22Rv1 (cell line): Measurements from ENCODE around the gene NFXL1.
A peak's percentile ranks its signal among the peaks of the same experiment; 100 is the strongest.
"Not testable (repeated sequence)": the region's sequence is repeated elsewhere in the genome, so short reads cannot be mapped to it uniquely, and the experiment has no call there.

Experiments
- H3K27ac ChIP-seq: fragments of 450-650 bp; 2 replicates; pipeline ENCODE4 v1.5.1; 2017
- ZFX ChIP-seq: fragments of 450-650 bp; IDR thresholded peaks from 2 replicates; pipeline ENCODE4 v1.6.1; 2017; ENCODE audit warnings: antibody characterized with exemption, borderline replicate concordance
- TF ChIP-seq, protein P1 (sequence below): fragments of 450-650 bp; IDR thresholded peaks from 2 replicates; pipeline ENCODE4 v1.5.1; 2017; ENCODE audit warnings: mild to moderate bottlenecking

Gene NFXL1

DNA sequence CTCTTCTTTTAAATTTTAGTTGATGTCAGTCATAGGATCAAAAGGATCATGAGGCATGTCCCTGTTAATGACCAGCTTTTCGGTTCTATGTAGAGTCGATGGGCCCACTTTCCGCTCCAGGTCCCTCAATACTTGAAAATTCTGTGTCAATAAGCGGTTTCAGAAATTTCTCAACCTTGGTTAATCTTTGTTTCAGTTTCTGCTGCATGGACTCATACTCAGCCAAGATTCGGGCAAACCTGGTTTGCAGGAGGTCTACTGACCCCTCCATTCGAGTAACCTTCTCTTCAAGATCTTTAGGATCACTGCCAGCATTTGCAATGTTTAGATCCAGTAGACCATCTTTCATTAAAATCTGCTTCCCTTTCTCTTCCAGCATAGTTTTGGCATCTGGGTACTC is 22.0 kb upstream of the NFXL1 start:
- H3K27ac ChIP-seq, result no peak overlapping the region
- no peak for TF ChIP-seq ZFX

DNA sequence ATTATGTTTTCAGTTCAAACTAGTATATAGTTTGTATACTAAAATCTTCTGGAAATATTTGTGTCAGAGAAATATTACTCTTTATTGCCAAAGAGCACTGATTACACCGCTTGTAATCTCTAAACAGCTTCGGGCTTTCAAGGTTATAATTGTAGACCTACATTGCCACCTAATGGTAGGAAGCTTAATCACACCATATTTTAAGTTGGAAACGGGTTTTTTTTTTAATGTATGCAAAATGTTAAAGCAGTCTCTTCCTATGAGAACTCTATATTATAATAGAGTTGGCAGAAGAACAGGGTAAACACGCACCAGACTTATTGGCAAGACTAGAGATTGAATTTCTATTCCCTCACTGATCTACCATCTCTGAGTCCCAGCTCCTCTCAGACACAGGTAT is 19.5 kb upstream of the NFXL1 start:
- H3K27ac ChIP-seq, result no peak overlapping the region
- TF ChIP-seq, protein P1, sequence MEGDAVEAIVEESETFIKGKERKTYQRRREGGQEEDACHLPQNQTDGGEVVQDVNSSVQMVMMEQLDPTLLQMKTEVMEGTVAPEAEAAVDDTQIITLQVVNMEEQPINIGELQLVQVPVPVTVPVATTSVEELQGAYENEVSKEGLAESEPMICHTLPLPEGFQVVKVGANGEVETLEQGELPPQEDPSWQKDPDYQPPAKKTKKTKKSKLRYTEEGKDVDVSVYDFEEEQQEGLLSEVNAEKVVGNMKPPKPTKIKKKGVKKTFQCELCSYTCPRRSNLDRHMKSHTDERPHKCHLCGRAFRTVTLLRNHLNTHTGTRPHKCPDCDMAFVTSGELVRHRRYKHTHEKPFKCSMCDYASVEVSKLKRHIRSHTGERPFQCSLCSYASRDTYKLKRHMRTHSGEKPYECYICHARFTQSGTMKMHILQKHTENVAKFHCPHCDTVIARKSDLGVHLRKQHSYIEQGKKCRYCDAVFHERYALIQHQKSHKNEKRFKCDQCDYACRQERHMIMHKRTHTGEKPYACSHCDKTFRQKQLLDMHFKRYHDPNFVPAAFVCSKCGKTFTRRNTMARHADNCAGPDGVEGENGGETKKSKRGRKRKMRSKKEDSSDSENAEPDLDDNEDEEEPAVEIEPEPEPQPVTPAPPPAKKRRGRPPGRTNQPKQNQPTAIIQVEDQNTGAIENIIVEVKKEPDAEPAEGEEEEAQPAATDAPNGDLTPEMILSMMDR, result peak; percentile 71
- no peak for TF ChIP-seq ZFX

DNA sequence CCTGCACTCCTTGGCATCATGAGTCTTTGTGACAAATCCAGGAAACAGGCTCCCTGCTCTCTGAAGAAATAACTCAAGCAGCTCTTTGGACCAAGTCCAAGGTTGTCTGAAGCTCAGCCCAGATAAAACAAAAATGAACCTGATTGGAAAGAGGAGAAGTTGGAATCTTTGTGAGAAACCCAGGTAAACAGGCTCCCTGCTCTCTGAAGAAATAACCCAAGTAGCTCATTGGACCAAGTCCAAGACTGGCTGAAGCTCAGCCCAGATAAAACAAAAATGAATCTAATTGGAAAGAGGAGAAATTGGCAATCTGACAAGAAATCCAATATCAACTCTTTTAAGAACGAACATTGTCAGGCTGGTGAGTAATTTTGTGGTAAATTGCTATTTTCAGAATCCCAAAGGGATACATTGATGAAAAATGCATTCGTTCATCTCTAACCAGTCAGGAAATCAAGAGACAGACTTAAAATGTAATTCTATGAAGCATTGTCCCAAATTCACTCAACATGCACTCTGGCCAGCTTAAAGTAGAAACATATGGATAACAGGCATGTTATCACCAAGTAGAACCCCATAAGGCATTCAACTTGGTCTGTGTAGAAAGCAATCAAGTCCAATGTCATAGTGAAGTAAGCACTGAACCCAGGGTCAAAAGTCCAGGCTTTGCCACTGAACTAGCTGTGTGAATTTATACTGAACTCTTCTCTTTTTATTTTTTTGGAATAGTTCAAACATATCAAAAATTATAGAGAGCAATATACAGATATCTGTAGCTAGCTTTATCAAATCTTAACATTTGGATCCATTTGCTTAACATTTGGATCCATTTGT is 16.8 kb upstream of the NFXL1 start:
- no peak overlapping the region for H3K27ac ChIP-seq
- TF ChIP-seq ZFX, result no peak
- TF ChIP-seq, protein P1, result no peak

DNA sequence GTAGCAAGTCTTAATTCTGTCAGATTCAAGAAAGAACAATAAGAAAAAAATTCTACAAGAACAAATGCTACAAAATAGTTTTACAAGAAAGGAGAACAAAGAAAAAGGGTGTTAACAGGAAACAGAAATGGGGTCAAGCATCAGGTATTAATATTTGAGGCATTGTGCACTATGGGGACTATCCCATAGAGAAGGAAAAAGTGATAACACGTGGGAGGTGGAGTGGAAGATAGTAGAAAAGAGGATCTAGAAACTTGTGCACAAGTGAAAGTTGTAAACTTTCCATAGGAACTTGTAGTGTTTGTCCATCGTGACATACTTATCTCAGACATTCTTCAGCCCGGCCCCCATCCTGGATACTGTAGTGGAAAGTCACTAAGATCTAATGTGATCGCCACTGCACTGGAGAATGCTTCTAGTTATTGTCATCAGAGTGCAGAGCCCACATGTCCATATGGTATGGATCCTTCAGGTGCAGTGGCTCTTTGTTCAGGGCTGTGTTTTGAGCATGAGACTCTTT is 15.4 kb upstream of the NFXL1 start:
- TF ChIP-seq ZFX, result no peak
- H3K27ac ChIP-seq, result no peak overlapping the region

DNA sequence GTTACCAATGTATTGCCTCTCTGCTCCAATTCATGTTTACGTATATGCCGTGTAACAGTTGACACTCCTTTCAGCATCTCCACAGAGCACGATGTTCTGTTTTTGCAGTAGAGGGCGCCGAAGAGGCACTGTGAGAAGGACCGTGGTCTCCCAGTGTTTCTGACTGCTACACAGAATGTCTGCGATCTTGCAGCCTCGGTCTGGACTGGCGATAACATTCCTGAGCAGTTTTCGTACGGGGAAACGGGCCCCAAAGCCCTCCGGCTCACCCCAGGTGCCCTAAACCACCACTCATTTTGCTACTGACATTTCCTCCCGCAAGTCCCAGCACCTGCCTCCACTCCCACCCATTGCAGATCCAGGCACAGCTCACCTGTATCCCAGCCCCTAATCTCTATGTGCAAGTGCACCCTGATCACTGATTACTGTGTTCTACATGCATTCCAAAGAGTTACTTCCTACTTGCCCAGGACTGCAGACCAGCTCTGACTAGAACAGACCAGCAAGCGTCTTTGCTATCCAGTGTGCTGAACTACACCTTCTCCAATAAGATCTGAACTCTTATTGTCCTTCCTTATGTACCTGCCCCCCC is 12.4 kb upstream of the NFXL1 start:
- no peak overlapping the region for H3K27ac ChIP-seq
- TF ChIP-seq, protein P1, result peak; percentile 92
- TF ChIP-seq ZFX, result no peak

DNA sequence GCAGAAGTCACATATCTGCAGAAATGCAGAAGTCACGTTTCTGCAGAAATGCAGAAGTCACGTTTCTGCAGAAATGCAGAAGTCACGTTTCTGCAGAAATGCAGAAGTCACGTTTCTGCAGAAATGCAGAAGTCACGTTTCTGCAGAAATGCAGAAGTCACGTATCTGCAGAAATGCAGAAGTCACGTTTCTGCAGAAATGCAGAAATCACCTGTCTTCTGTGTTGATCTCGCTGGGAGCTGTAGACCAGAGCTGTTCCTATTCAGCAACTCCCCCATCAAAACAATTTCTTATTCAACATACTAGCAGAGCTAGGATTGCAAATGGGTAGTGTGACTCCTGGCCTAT is 8.9 kb upstream of the NFXL1 start:
- not testable (repeated sequence) for H3K27ac ChIP-seq

DNA sequence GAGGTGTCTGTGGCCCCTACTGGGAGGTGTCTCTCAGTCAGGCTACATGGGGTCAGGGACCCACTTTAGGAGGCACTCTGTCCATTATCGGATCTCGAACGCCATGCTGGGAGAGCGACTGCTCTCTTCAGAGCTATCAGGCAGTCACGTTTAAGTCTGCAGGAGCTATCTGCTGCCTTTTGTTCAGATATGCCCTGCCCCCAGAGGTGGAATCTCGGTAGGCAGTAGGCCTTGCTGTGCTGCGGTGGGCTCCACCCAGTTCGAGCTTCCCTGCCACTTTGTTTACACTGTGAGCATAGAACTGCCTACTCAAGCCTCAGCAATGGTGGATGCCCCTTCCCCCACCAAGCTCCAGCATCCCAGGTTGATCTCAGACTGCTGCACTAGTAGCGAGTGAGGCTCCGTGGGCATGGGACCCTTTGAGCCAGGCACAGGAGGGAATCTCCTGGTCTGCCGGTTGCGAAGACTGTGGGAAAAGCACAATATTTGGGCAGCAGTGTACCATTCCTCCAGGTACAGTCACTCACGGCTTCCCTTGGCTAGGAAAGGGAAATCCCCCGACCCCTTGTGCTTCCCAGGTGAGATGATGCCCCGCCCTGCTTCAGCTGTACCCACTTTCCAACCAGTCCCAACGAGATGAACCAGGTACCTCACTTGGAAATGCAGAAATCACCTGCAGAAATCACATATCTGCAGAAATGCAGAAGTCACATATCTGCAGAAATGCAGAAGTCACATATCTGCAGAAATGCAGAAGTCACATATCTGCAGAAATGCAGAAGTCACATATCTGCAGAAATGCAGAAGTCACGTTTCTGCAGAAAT is 8.3 kb upstream of the NFXL1 start:
- not testable (repeated sequence) for H3K27ac ChIP-seq

DNA sequence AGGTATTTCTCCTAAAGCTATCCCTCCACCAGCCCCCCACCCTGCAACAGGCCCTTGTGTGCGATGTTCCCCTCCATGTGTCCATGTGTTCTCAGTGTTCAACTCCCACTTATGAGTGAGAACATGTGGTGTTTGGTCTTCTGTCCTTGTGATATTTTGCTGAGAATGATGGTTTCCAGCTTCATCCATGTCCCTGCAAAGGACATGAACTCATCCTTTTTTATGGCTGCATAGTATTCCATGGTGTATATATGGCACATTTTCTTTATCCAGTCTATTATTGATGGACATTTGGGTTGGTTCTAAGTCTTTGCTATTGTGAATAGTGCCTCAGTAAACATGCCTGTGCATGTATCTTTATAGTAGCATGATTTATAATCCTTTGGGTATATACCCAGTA is 2.8 kb upstream of the NFXL1 start:
- H3K27ac ChIP-seq, result not testable (repeated sequence)

DNA sequence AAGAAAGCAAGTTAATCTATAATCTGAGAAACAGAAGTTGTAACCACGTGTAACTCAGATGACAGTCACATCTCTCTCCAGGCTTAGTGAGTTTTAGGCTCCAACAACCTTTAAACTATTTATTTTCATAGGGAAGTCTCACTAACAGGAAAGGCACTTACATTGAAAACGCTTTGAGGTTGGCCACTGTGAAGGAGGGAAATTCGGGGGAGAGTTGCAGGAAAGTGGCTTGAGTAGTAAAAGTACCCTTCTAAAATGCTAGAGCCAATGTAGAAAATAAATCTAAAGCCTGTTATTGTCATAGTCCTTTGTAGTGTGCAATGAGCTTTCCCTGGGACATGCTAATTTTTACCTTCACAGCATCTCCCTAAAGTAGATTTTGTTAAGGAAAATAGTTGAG is 995 bp upstream of the NFXL1 start:
- H3K27ac ChIP-seq, result no peak overlapping the region
- TF ChIP-seq ZFX, result no peak
- TF ChIP-seq, protein P1, result no peak

DNA sequence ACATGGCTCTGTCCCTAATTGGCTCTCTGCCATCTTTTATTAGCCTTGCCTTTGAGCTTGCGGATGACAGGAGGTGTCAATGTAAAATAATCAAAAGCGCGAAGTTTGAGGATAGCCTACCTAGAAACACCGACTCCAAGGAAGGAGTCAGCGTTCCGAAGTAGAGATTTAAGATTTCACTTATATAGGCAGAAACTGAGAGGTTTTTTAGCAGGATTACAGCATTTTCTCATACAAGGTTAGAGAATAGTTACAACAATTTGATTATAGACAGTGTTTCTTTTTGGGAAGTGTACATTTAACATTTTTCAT is 499 bp upstream of the NFXL1 start:
- peak overlapping the region; percentile 88; the same call in 1 of the 2 replicates for H3K27ac ChIP-seq
- TF ChIP-seq, protein P1, result no peak
- TF ChIP-seq ZFX, result no peak
